HG02610 (cell line): Measurements from ENCODE around the gene PFN4.

Experiments
- ATAC-seq: cut with Tn5 transposase; IDR thresholded peaks from one replicate; pipeline ENCODE4 v1.9.1; 2021; ENCODE audit warnings: mild to moderate bottlenecking, moderate library complexity; ENCODE audit not compliant: unreplicated experiment

Gene PFN4

GRCh38 chr2:24082787-24083566, 40.2 kb downstream of the PFN4 start:
- ATAC-seq: no peak

GRCh38 chr2:24080701-24081100, 42.4 kb downstream of the PFN4 start:
- no peak for ATAC-seq

GRCh38 chr2:24077879-24078278, 45.3 kb downstream of the PFN4 start:
- no peak for ATAC-seq

GRCh38 chr2:24077535-24077877, 45.6 kb downstream of the PFN4 start:
- no peak for ATAC-seq

- ATAC-seq: no peak
Observed at GRCh38 chr2:24076849-24077534, 46.1 kb downstream of the PFN4 start.

GRCh38 chr2:24075915-24076848, 47.0 kb downstream of the PFN4 start, which contains the start of gene SF3B6:
Gene SF3B6 (minus strand): TSS chr2:24076326. CDS start chr2:24076229, 97 bp downstream.
- ATAC-seq: peak; percentile 96

- ATAC-seq: no peak
Observed at GRCh38 chr2:24075259-24075658, 47.9 kb downstream of the PFN4 start.

GRCh38 chr2:24073816-24074215, 49.3 kb downstream of the PFN4 start:
- ATAC-seq: no peak

- no peak for ATAC-seq
Observed at GRCh38 chr2:24072259-24072658, 50.9 kb downstream of the PFN4 start.

GRCh38 chr2:24065341-24065740, 57.8 kb downstream of the PFN4 start:
- ATAC-seq: no peak
